GM13977 (cell line): ENCODE results near the gene RAPH1.
"Not testable (repeated sequence)": the region's sequence is repeated elsewhere in the genome, so short reads cannot be mapped to it uniquely, and the experiment has no call there.

Experiments used
- DNase-seq: peaks from one replicate; pipeline ENCODE4 v3.0.0; 2012; ENCODE audit warnings: low spot score
- CTCF ChIP-seq: IDR thresholded peaks from 2 replicates; pipeline ENCODE4 v1.5.1; 2012; ENCODE audit warnings: mild to moderate bottlenecking, control low read depth; ENCODE audit not compliant: insufficient read depth; ENCODE audit errors: extremely low read depth, missing control alignments
- in situ Hi-C: fragments of 300-500 bp; cut with MboI; formaldehyde crosslinking; loops from one replicate; pipeline ENCODE4 v1.12.0; 2022; ENCODE audit warnings: low sequenced_read_pairs, low pct_unique_long_range_greater_than_20kb, mixed read lengths, inconsistent platforms; ENCODE audit not compliant: unreplicated experiment

The RAPH1 gene

GRCh38 chr2:203510941-203511305 lies 24.2 kb downstream of the RAPH1 start:
- no peak for DNase-seq
- in situ Hi-C loops = no loop called here
- TF ChIP-seq CTCF = no peak

- no peak for TF ChIP-seq CTCF
- in situ Hi-C loops = no loop called here
- DNase-seq = no peak
These were observed 24.7 kb downstream of the RAPH1 start for GRCh38 chr2:203510256-203510940.

- DNase-seq, in situ Hi-C loops: not testable (repeated sequence)
These were observed 31.6 kb downstream of the RAPH1 start for GRCh38 chr2:203503460-203503859.

GRCh38 chr2:203501873-203502272 lies 33.2 kb downstream of the RAPH1 start:
- DNase-seq = no peak
- in situ Hi-C loops = no loop called here
- TF ChIP-seq CTCF = no peak

- no peak for TF ChIP-seq CTCF
- DNase-seq = no peak
- in situ Hi-C loops = no loop called here
These were observed 34.1 kb downstream of the RAPH1 start for GRCh38 chr2:203500951-203501350.

GRCh38 chr2:203500297-203500696 lies 34.8 kb downstream of the RAPH1 start:
- no peak for TF ChIP-seq CTCF
- in situ Hi-C loops = no loop called here
- no peak for DNase-seq

GRCh38 chr2:203498161-203498560 lies 36.9 kb downstream of the RAPH1 start:
- in situ Hi-C loops = loop anchor here (25.0 kb wide), 1 partner anchor 414 kb away; no protein-coding TSS in a partner anchor
- DNase-seq = no peak
- no peak for TF ChIP-seq CTCF
